HG03439 (cell line): ENCODE measurements around the gene BDNF.

Source experiments
- ATAC-seq: cut with Tn5 transposase; IDR thresholded peaks from one replicate; pipeline ENCODE4 v1.9.1; 2021; ENCODE audit warnings: mild to moderate bottlenecking, moderate library complexity; ENCODE audit not compliant: unreplicated experiment

BDNF gene

DNA sequence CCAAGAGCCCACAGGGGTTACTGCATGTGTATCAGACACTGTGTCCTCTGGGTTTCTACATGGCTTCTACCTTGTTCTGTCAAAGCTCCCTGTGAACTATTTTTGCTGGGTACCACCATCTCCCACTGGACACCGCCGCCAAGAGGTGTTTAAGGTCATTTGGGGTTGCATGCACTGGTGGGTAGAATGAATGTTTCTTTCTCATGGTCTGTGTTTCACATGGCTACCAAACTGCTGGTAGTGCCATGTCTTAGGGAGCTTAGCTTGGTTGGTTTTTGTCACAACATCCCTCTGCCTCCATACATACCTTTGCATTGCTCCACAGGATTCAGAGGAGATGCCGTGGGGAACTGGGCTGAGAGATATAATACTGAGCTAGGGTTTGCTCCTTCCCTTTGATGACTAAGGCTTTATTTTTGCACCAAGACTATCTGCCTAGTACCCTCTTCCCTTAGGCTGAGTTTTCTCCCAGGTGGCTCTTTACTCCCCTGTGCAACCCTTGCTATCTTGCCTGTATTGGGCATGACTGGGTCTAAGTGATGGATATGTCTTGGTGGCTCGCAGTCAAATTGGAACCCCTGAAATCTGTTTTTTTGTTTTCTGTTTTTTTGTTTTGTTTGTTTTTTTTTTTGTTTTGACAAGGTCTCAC, 73.2 kb downstream of the BDNF start:
- no peak for ATAC-seq

DNA sequence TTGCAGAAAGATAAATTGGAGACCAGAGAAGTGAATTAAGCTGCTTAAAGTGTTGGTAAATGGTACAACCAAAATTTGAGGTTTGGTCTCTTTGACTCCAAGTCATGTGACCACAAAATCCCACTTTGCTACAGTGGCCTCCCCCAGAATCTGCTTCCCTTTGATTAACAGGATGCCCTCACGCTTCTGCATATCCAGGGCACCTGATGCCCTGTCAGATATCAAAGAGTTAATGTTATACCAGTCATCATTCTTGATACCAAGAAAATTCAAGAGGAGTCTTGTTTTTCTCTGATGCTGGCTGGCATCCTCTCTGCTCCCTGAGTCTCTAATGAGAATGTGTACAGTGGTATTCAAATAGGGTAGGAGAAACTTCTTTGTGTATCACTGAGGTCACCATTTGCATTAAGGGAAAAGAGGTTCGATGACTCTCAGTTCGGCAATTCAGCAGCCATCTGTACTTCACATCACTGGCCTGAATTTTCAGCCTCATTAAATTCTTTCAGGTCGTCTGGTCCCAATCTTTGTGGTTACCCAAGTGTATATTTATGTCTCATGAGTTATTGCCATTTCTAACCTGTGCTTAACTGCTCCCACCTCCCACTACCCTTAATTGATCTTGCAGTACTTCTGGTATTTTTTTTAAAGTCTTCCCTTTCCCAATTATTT, 73.9 kb downstream of the BDNF start:
- no peak for ATAC-seq

DNA sequence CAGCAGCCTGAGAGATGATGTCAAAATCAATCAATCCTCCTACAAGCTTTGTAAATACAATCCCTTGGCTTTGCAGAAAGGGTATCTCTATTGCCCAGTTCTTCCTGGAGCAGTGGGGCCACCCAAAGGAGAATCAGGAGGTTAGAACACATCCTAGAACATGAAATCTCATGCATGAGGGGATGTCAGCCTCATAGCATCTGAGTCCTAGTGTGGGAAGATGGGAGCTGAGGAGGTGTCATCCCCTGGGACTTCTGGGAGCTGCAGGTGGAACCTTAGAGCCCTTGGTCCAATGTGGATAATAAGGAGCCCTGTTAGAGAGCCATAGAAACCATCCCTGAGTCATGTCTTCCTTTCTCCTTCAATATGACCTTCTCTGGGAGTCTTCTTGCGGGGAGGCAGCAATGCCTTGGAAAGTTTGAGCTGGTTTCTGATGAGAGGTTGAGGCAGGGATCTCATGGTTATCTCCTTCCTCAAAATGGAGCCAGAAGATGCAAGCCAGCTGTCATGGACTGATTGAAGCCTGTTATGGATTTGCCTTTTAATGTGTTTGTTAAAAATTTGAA, 74.8 kb downstream of the BDNF start:
- no peak for ATAC-seq

GRCh38 chr11:27623945-27624523, 76.2 kb downstream of the BDNF start:
- no peak for ATAC-seq

GRCh38 chr11:27622541-27623300, 77.5 kb downstream of the BDNF start:
- no peak for ATAC-seq

DNA sequence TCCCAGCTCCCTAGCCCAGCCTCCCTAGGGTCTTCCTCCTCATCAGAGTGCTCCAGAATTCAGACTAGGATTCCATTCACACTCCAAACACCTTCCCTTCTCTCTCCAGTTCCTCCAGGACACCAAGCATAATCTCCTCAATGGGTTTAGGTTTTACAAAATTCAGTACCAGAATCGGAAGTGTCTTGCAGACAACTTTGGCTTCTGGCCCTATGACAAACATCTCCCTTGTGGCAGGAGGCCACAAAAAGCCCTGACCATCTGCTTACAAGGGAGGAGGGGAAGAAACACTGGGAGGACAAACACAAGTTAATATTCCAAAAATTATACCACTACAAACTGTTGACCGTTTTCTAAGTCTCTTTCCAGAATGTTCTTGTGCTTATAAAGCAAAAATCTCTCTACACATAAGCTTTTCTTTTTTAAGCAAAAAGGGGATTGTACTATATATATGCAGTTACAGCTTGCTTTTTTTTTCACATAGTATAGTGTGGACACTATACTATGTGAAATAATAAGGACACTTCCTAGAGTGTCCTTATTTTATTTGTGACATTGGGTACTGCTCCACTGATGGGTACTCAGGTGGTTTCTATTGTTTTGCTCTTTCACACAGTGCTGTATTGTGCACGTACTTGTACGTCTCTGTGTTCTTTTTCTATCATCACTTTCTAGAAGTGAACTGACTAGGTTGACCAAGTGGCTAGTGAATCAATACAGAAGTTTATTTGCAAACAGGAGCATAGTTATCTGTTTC, 78.7 kb downstream of the BDNF start:
- no peak for ATAC-seq

DNA sequence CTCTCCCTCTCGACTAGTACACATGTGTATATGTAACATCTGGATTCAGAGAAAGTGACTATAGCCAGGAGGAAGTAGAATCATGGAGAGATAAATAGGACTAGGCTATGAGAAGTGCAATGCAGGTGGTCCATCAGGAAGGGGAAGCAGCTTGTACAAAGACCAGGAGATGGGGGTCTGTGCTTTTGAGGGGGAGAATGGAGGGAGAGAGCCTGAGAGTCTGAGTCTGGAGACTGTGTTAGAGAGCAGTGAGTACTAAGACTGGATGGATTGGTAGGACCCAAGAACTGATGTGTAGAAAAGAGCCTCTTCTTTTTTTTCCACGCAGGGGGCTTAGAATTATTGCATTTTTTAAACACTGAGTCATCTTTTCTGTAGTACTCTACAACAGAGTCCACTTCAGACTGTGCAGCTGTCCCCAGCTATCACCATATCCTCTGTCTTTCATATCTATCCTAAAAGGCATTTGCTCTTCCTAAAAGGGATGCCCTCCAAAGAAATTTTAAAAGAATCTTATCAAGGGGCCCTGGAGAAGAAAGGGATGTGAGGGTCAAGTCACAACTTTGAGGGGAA, 80.4 kb downstream of the BDNF start:
- ATAC-seq: no peak

DNA sequence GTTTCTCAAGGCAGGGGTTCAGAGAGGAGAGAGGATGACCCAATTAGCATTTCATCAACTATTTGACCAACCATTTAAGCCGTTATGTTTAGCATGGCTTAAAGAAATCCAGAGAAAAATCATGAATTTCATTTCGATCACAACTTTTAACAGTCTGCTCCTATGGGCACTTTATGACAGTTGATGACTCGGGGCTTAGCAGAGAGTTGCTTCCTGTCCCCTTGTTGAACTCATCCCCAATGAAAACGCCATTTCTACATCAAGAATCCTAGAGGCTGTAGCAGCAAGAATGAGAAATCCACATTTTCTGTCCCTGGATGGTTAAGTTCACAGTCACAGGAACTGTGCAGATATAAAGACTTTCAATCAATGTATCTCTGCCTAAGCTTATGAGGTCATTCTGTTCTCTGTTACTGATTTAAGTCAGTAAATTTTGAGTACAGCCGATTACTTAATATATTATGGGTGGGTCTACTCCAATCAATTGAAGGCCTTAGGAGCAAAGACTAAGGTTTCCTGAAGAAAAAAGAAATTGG, 81.1 kb downstream of the BDNF start:
- ATAC-seq: no peak

DNA sequence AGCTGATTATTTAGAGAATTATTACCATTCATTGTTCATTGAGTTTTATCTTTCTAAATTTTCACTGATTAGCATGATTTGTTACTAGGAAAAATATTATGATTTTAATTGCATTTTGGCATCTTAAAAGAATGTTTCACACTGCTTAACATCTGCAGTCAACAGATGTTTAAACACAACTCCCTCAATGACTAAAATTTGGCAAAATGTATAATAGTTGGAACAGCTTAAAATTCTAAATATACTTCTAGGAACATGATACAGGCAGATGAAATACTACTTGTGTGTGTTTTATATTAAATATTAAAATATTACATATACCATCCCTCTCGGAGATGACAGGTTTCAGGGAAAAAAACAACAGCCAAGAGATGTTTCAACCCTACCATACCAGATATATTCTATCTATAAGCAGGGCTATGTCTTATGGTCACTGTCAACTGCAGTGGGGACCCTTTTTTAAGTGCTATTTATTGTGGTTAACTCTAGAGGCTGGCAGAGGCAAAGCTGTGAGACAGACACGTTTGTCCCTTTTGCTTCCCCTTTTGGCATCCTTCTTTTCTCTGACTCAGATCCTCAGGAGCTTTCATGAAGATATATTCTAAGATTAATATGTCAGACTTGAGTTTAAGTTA, 81.9 kb downstream of the BDNF start:
- ATAC-seq: no peak

GRCh38 chr11:27616711-27617110, 83.5 kb downstream of the BDNF start:
- no peak for ATAC-seq

DNA sequence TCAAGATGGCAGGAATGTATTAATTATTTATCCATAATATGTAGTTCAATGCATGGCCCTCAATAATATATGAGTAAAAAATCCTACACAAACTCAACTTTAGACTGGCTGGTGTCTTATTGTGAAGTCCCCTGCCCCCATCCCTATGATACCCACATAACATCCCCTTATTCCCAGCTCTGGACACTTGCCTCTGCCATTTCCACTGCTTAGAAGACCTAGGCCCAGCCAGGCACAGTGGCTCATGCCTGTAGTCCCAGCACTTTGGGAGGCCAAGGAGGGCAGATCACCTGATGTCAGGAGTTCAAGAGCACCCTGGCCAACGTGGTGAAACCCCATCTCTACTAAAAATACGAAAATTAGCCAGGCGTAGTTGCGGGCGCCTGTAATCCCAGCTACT, 84.4 kb downstream of the BDNF start:
- no peak for ATAC-seq

DNA sequence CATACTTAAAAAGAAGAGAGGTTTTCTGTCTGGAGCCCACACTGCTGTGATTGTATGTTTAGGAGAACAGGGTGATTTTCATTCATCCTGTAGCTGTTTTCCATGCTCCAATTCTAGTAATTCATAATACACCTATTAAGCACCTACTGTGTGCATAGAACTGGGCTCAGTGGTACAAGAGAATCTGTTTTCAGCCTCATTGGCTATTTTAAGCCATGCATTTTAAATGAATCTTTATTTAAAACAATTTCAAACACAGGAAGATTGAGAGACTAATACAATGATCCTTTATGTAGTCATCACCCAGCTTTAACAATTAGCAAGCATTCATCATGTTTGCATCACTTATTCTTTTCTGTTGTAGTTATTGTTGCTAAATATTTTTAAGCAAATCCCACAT, 86.2 kb downstream of the BDNF start:
- no peak for ATAC-seq

- no peak for ATAC-seq
Measured at GRCh38 chr11:27612932-27613880, 87.0 kb downstream of the BDNF start.

GRCh38 chr11:27611947-27612455, 88.3 kb downstream of the BDNF start:
- no peak for ATAC-seq

DNA sequence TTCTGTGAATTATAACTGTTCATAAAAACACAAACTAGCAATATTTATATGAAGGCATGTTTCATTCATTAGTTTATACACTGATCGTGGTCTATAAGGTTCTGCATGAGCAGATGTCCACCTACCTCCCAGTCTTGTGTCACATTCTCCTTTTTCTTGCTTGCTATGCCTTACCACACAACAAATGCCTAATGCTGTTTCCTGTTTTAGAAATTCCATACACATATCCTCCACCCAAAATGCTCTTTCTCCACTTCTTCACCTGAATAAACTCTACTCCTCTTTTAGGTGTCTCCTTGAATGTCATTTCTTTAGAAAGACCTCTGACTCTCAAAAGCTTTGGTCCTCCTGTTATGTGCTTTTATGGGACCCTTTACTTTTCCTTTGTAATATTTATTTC, 88.9 kb downstream of the BDNF start:
- ATAC-seq: no peak

GRCh38 chr11:27610946-27611345, 89.3 kb downstream of the BDNF start:
- no peak for ATAC-seq

GRCh38 chr11:27610280-27610679, 90.0 kb downstream of the BDNF start:
- ATAC-seq: no peak

DNA sequence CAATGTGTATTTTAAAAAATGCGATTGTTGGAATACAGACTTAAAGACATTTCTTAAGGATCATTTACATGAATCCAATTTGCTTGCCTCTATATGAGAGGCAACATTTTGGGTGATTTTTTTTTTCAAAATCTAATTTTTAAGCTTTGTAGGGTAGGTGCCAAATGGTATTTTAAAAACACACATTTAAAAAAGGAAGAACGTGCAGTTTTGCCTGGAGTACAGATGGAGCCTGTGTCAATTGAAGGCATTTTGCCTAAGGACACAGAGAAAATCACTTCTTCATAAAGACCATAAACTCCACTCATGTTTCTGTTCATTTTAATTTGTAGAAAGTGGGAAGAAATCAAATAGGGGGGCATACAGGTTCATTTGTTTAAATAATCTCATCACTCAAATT, 91.3 kb downstream of the BDNF start:
- ATAC-seq: no peak
